GM12891 (cell line): ENCODE measurements around the gene TVP23B.
"Not testable (repeated sequence)": the region's sequence is repeated elsewhere in the genome, so short reads cannot be mapped to it uniquely, and the experiment has no call there.

Experiments
- SPI1 ChIP-seq: IDR thresholded peaks from 2 replicates; pipeline ENCODE4 v1.6.1; 2011; ENCODE audit warnings: low read depth, low read length, control low read depth
- TAF1 ChIP-seq: IDR thresholded peaks from 2 replicates; pipeline ENCODE4 v1.6.1; 2011; ENCODE audit warnings: low read depth, low read length, control low read depth

DNA sequence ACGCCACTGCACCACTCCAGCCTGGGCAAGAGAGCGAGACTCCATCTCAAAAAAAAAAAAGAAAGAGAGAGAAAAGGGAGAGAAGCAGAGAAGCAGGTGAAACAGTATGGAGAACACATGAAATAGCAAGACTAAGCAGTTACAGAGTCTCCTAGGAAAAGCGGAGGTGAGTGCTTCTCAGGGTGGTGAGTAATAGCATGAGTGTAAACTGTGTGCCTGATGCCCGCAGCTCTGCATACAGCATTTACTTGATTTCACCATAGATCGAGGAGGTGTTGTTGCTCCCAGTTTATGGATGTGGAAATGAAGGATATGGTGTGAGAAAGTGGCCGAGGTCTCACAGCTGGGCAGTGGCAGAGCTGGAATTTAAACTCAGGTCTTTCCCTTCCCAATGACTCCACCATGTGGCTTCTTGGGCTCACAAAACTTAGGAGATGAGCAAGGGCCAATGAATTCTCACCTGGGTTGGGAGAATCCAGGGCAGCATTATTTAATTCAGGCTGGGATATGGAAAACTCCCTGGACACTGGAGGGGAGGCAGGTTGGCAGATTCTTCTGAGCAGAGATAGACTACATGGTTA lies 27.1 kb upstream of the TVP23B start:
- TF ChIP-seq TAF1, SPI1: not testable (repeated sequence)
